ENCODE data around the gene LRRC46. TPM values are rescaled to one million over a fixed set of nuclear protein-coding genes. Genes with fewer than 3 reads are reported as not detected.

LRRC46 gene
- total RNA-seq, 1 experiment from 2014 or later: 0.31 TPM

- Histone ChIP-seq H3T11ph (ENCODE audit: low read length) (no peak overlapping the region), H2BK5ac (ENCODE audit: insufficient read length, low read length) (no peak overlapping the region), H3K4ac (ENCODE audit: low read depth, low read length) (no peak overlapping the region), H3K4me1 (ENCODE audit: insufficient read depth, low read length) (no peaks in the 10 kb centered on the region), H4K20me1 (ENCODE audit: control insufficient read depth, insufficient read depth, insufficient read length) (no peaks in the 10 kb centered on the region), H3K9ac (ENCODE audit: extremely low read depth, insufficient read length, low read length) (no peak overlapping the region), H3K27ac (ENCODE audit: insufficient read length, low read depth, low read length) (no peak overlapping the region), H4K8ac (replicated peaks; ENCODE audit: insufficient read length, low read depth, low read length) (no peak overlapping the region), H3K56ac (ENCODE audit: insufficient read length, low read depth, low read length) (no peak overlapping the region), H2BK15ac (ENCODE audit: low read depth, low read length) (no peak overlapping the region), H4K91ac (ENCODE audit: insufficient read length, low read depth, low read length) (no peak overlapping the region), H3K23me2 (ENCODE audit: insufficient read length, low read depth, low read length, poor library complexity, severe bottlenecking) (no peaks in the 10 kb centered on the region), H3K4me2 (ENCODE audit: insufficient read depth, insufficient read length, low read length) (no peak overlapping the region), H2BK12ac (ENCODE audit: insufficient read length, low read depth, low read length) (no peak overlapping the region), H3K14ac (ENCODE audit: insufficient read depth, low read length) (no peak overlapping the region), H3K79me1 (ENCODE audit: insufficient read depth, low read depth, low read length, poor library complexity, severe bottlenecking) (no peaks in the 10 kb centered on the region), H2AFZ (ENCODE audit: low read length) (no peak overlapping the region), H3K23ac (ENCODE audit: insufficient read length, low read depth, low read length) (no peak overlapping the region), H3K18ac (ENCODE audit: insufficient read length, low read depth, low read length) (no peak overlapping the region), H2BK20ac (ENCODE audit: low read depth, low read length, poor library complexity, severe bottlenecking) (no peak overlapping the region), H2BK120ac (ENCODE audit: low read depth, low read length, poor library complexity, severe bottlenecking) (no peak overlapping the region), H3K9me3 (ENCODE audit: control insufficient read depth, low read depth, low read length) (no peaks in the 10 kb centered on the region), H2AK5ac (ENCODE audit: insufficient read length, low read length) (no peak overlapping the region), H3K79me2 (ENCODE audit: insufficient read depth, low read length) (no peaks in the 10 kb centered on the region), H3K27me3 (ENCODE audit: insufficient read depth, low read length) (no peaks in the 10 kb centered on the region; the same call in 1 of the 2 replicates), H4K5ac (ENCODE audit: insufficient read length, low read depth, low read length) (no peak overlapping the region)
- WGBS (ENCODE audit: extremely low coverage, insufficient read length, low lambda C conversion rate): no CpG with 5 or more reads among the region's 9 CpGs
- H3K9me3 Mint-ChIP-seq: no peaks in the 10 kb centered on the region
- DNase-seq: peak; percentile 82
- no peaks in the 10 kb centered on the region for H3K4me1 Mint-ChIP-seq
- peaks cover 0 to 2% (median 0%) of the 10 kb centered on the region in 3 experiments; a peak in 2 of 7 replicates for H3K36me3 Mint-ChIP-seq (ENCODE audit: insufficient read depth in 1 of 3, low read depth in 3 of 3)
- no peak overlapping the region for H3K4me3 Mint-ChIP-seq
- TF ChIP-seq, protein P1, sequence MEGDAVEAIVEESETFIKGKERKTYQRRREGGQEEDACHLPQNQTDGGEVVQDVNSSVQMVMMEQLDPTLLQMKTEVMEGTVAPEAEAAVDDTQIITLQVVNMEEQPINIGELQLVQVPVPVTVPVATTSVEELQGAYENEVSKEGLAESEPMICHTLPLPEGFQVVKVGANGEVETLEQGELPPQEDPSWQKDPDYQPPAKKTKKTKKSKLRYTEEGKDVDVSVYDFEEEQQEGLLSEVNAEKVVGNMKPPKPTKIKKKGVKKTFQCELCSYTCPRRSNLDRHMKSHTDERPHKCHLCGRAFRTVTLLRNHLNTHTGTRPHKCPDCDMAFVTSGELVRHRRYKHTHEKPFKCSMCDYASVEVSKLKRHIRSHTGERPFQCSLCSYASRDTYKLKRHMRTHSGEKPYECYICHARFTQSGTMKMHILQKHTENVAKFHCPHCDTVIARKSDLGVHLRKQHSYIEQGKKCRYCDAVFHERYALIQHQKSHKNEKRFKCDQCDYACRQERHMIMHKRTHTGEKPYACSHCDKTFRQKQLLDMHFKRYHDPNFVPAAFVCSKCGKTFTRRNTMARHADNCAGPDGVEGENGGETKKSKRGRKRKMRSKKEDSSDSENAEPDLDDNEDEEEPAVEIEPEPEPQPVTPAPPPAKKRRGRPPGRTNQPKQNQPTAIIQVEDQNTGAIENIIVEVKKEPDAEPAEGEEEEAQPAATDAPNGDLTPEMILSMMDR (conservative IDR thresholded peaks at IDR 0.05): peak; percentile 78
- H3K27ac Mint-ChIP-seq: no peak overlapping the region
- peaks cover 10% of the 10 kb centered on the region for H3K27me3 Mint-ChIP-seq (ENCODE audit: low read depth)
Observed at GRCh38 chr17:47802341-47803022, 29.0 kb upstream of the LRRC46 start.

Data from H9 (cell line).